ENCODE data around the gene SENP8.

Gene SENP8

DNA sequence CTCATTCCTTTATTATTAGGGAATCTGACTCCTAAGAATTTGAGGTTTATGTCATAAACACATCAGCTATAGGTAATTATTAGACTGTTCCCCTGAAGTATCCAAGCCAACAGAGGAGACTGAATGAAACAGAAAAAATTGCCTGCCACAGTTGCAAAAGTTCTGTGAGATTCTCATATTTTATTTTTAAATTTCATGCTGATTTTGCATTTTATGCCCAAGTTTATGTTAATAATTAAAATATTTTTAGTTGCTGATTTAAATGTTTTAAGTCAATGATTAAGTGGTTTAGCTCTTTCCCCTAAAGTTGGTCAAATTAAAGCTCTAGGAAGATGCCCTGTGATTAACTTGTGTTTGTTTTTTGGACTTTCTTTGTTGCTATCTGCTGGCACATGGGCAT lies 10.2 kb downstream of the SENP8 start:
- no peak for TF ChIP-seq EZH2phosphoT487 (IDR thresholded peaks at IDR 0.05; ENCODE audit: borderline replicate concordance)
- TF ChIP-seq, protein P1, sequence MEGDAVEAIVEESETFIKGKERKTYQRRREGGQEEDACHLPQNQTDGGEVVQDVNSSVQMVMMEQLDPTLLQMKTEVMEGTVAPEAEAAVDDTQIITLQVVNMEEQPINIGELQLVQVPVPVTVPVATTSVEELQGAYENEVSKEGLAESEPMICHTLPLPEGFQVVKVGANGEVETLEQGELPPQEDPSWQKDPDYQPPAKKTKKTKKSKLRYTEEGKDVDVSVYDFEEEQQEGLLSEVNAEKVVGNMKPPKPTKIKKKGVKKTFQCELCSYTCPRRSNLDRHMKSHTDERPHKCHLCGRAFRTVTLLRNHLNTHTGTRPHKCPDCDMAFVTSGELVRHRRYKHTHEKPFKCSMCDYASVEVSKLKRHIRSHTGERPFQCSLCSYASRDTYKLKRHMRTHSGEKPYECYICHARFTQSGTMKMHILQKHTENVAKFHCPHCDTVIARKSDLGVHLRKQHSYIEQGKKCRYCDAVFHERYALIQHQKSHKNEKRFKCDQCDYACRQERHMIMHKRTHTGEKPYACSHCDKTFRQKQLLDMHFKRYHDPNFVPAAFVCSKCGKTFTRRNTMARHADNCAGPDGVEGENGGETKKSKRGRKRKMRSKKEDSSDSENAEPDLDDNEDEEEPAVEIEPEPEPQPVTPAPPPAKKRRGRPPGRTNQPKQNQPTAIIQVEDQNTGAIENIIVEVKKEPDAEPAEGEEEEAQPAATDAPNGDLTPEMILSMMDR (conservative IDR thresholded peaks at IDR 0.05; ENCODE audit: low read length), result no peak
- Histone ChIP-seq H3K4me2 (ENCODE audit: low read depth, low read length, poor library complexity, severe bottlenecking) (no peak overlapping the region), H3K27me3 (ENCODE audit: insufficient read depth, low read length, poor library complexity, severe bottlenecking) (no peaks in the 10 kb centered on the region)

DNA sequence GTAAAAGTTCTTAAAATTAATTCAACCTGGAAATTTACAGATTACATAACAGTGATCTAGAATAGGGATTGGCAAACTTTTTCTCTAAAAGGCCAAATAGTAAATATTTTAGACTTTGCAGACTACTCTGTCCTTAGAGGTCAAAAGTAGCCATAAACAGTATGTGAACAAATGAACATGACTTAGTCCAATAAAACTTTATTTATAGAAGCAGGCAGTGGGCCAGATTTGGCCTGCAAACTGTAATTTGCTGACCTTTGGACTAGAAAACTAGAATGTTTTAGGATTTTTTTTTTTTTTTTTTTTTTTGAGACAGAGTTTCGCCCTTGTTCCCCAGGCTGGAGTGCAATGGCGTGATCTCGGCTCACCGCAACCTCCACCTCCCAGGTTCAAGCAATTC lies 12.1 kb downstream of the SENP8 start:
- Histone ChIP-seq H3K27me3 (ENCODE audit: insufficient read depth, low read length, poor library complexity, severe bottlenecking) (no peaks in the 10 kb centered on the region), H3K79me2 (ENCODE audit: insufficient read depth, low read length) (no peaks in the 10 kb centered on the region), H3F3A (ENCODE audit: low read depth) (no peaks in the 10 kb centered on the region), H3K4me1 (ENCODE audit: insufficient read depth, low read length, poor library complexity, severe bottlenecking) (no peaks in the 10 kb centered on the region), H3K9me3 (ENCODE audit: insufficient read depth, low read depth, low read length) (no peaks in the 10 kb centered on the region), H3K4me3 (ENCODE audit: low read length, poor library complexity, severe bottlenecking) (no peak overlapping the region), H2AFZ (ENCODE audit: low read length) (no peak overlapping the region), H3K9ac (ENCODE audit: low read depth, low read length, poor library complexity, severe bottlenecking) (no peak overlapping the region), H3K36me3 (ENCODE audit: insufficient read depth, low read length) (no peaks in the 10 kb centered on the region), H4K20me1 (ENCODE audit: insufficient read depth, low read length, poor library complexity, severe bottlenecking) (no peaks in the 10 kb centered on the region), H3K9me2 (replicated peaks; ENCODE audit: low read depth, low read length) (no peaks in the 10 kb centered on the region), H3K4me2 (ENCODE audit: low read depth, low read length, poor library complexity, severe bottlenecking) (no peak overlapping the region)
- TF ChIP-seq, protein P1 (conservative IDR thresholded peaks at IDR 0.05; ENCODE audit: low read length), result no peak
- TF ChIP-seq EZH2phosphoT487 (IDR thresholded peaks at IDR 0.05; ENCODE audit: borderline replicate concordance), result no peak

More for the DNA sequence above, 10.2 kb downstream of the SENP8 start:
- Histone ChIP-seq H4K20me1 (ENCODE audit: insufficient read depth, low read length, poor library complexity, severe bottlenecking) (no peaks in the 10 kb centered on the region), H3K9me2 (replicated peaks; ENCODE audit: low read depth, low read length) (no peaks in the 10 kb centered on the region), H3F3A (ENCODE audit: low read depth) (no peaks in the 10 kb centered on the region), H3K4me1 (ENCODE audit: insufficient read depth, low read length, poor library complexity, severe bottlenecking) (peaks cover 8% of the 10 kb centered on the region), H3K79me2 (ENCODE audit: insufficient read depth, low read length) (no peaks in the 10 kb centered on the region), H3K4me3 (ENCODE audit: low read length, poor library complexity, severe bottlenecking) (no peak overlapping the region), H3K9me3 (ENCODE audit: insufficient read depth, low read depth, low read length) (no peaks in the 10 kb centered on the region), H2AFZ (ENCODE audit: low read length) (no peak overlapping the region), H3K9ac (ENCODE audit: low read depth, low read length, poor library complexity, severe bottlenecking) (no peak overlapping the region), H3K36me3 (ENCODE audit: insufficient read depth, low read length) (no peaks in the 10 kb centered on the region)

DNA sequence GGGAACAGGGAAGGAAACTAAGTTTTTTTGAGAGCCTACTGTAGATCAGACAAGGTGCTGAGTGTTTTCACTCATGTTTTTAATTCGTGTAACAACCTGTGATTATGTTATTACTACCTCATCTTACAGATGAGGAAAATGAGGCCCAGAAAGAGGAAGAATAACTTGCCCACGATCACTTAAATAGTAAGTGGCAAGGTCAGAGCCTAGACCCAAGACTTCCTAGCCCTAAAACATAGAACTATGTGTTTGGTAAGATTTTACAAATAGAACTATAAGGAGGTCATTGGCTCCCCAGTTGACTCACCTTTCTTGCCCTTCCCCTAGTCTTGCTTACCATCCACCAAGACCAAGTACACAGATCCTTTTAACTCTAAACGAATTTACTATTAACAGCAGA lies 13.7 kb downstream of the SENP8 start:
- no peak overlapping the region for H2AFZ ChIP-seq (ENCODE audit: low read length)
- H3K4me2 ChIP-seq (ENCODE audit: low read depth, low read length, poor library complexity, severe bottlenecking), result no peak overlapping the region
- no peaks in the 10 kb centered on the region for H3F3A ChIP-seq (ENCODE audit: low read depth)
- no peaks in the 10 kb centered on the region for H3K4me1 ChIP-seq (ENCODE audit: insufficient read depth, low read length, poor library complexity, severe bottlenecking)
- H4K20me1 ChIP-seq (ENCODE audit: insufficient read depth, low read length, poor library complexity, severe bottlenecking), result no peaks in the 10 kb centered on the region
- no peaks in the 10 kb centered on the region for H3K36me3 ChIP-seq (ENCODE audit: insufficient read depth, low read length)
- H3K27me3 ChIP-seq (ENCODE audit: insufficient read depth, low read length, poor library complexity, severe bottlenecking), result no peaks in the 10 kb centered on the region
- H3K9me3 ChIP-seq (ENCODE audit: insufficient read depth, low read depth, low read length), result no peaks in the 10 kb centered on the region
- no peak overlapping the region for H3K9ac ChIP-seq (ENCODE audit: low read depth, low read length, poor library complexity, severe bottlenecking)
- no peaks in the 10 kb centered on the region for H3K9me2 ChIP-seq (replicated peaks; ENCODE audit: low read depth, low read length)
- H3K79me2 ChIP-seq (ENCODE audit: insufficient read depth, low read length), result no peaks in the 10 kb centered on the region
- no peak overlapping the region for H3K4me3 ChIP-seq (ENCODE audit: low read length, poor library complexity, severe bottlenecking)
- TF ChIP-seq, protein P1 (conservative IDR thresholded peaks at IDR 0.05; ENCODE audit: low read length), result no peak
- no peak for TF ChIP-seq EZH2phosphoT487 (IDR thresholded peaks at IDR 0.05; ENCODE audit: borderline replicate concordance)

Measured in Loucy (cell line).